GM23338 (cell line): ENCODE measurements around the gene AIRE. TPM values are rescaled to one million over a fixed set of nuclear protein-coding genes. Genes with fewer than 3 reads are reported as not detected.

Experiments used
- ATAC-seq: fragments of 200-7000 bp; cut with Tn5 transposase; 3 replicates; pipeline ENCODE4 v1.9.1; 2020
- DNase-seq: peaks from one replicate; pipeline ENCODE4 v3.0.0-alpha.2; 2015; ENCODE audit warnings: low spot score
- H2AFZ ChIP-seq: fragments of 200-600 bp; sonication (generic); 2 replicates; pipeline ENCODE4 v1.8.0; 2016; ENCODE audit warnings: antibody characterized with exemption, mild to moderate bottlenecking, moderate library complexity
- H3F3A ChIP-seq: fragments of 200-600 bp; sonication (generic); replicated peaks from 2 replicates; pipeline ENCODE4 v1.8.0; 2017; ENCODE audit warnings: antibody characterized with exemption, mixed run types, low read depth
- H3K27ac ChIP-seq: fragments of 200-600 bp; sonication (generic); 2 replicates; pipeline ENCODE4 v1.6.1; 2016; ENCODE audit warnings: low read depth
- H3K27me3 ChIP-seq: fragments of 200-600 bp; sonication (generic); 2 replicates; pipeline ENCODE4 v1.8.0; 2016; ENCODE audit warnings: mild to moderate bottlenecking, mixed run types, moderate library complexity; ENCODE audit not compliant: insufficient read depth
- H3K36me3 ChIP-seq: fragments of 200-600 bp; sonication (generic); 2 replicates; pipeline ENCODE4 v1.8.0; 2016; ENCODE audit warnings: mild to moderate bottlenecking; ENCODE audit not compliant: insufficient read depth
- H3K4me1 ChIP-seq: fragments of 200-600 bp; sonication (generic); 2 replicates; pipeline ENCODE4 v1.8.0; 2016; ENCODE audit warnings: mild to moderate bottlenecking, moderate library complexity; ENCODE audit not compliant: insufficient read depth
- H3K4me2 ChIP-seq: fragments of 200-600 bp; sonication (generic); 2 replicates; pipeline ENCODE4 v1.7.1; 2017; ENCODE audit warnings: mixed run types
- H3K4me3 ChIP-seq: fragments of 200-600 bp; sonication (generic); 2 replicates; pipeline ENCODE4 v1.6.1; 2016; ENCODE audit warnings: mixed run types
- H3K79me2 ChIP-seq: fragments of 200-600 bp; sonication (generic); replicated peaks from 2 replicates; pipeline ENCODE4 v1.8.0; 2017; ENCODE audit warnings: mild to moderate bottlenecking; ENCODE audit not compliant: insufficient read depth
- H3K9me2 ChIP-seq: fragments of 200-600 bp; sonication (generic); 2 replicates; pipeline ENCODE4 v1.8.0; 2017; ENCODE audit not compliant: insufficient read depth
- H4K20me1 ChIP-seq: fragments of 200-600 bp; sonication (generic); replicated peaks from 2 replicates; pipeline ENCODE4 v1.8.0; 2017; ENCODE audit warnings: mild to moderate bottlenecking; ENCODE audit not compliant: insufficient read depth
- H3K27ac Mint-ChIP-seq: 2 replicates; pipeline ENCODE4 v1.8.0; 2020; ENCODE audit warnings: inconsistent platforms, mild to moderate bottlenecking, moderate library complexity, mixed read lengths
- H3K27me3 Mint-ChIP-seq: 3 replicates; pipeline ENCODE4 v1.8.0; 2022; ENCODE audit warnings: low read depth, mild to moderate bottlenecking, moderate library complexity, mixed read lengths, inconsistent platforms; ENCODE audit not compliant: insufficient read depth, poor library complexity
- H3K36me3 Mint-ChIP-seq: 3 replicates; pipeline ENCODE4 v1.8.0; 2021; ENCODE audit warnings: low read depth, mild to moderate bottlenecking, inconsistent platforms, moderate library complexity, mixed read lengths
- H3K4me1 Mint-ChIP-seq: 3 replicates; pipeline ENCODE4 v1.8.0; 2020; ENCODE audit warnings: mild to moderate bottlenecking, inconsistent platforms, mixed read lengths
- H3K4me3 Mint-ChIP-seq: 3 replicates; pipeline ENCODE4 v1.8.0; 2021; ENCODE audit warnings: moderate library complexity, mild to moderate bottlenecking, inconsistent platforms, mixed read lengths
- H3K9me3 Mint-ChIP-seq: 3 replicates; pipeline ENCODE4 v1.8.0; 2020; ENCODE audit warnings: moderate library complexity, mild to moderate bottlenecking, inconsistent platforms, mixed read lengths
- CREB1 ChIP-seq: fragments of 250-450 bp; sonication (Bioruptor Pico); IDR thresholded peaks from 2 replicates; pipeline ENCODE4 v1.5.0; 2020; ENCODE audit warnings: low read depth, mild to moderate bottlenecking, moderate library complexity
- CTCF ChIP-seq, 2 experiments: fragments of 200-600 bp in 1 of 2; sonication (generic) in 1 of 2; conservative IDR thresholded peaks; 2 replicates each; pipeline versions ENCODE4 v1.5.1 to v1.6.1; 2016 to 2017; ENCODE audit warnings: antibody characterized with exemption in 2 of 2, low read depth in 2 of 2, mild to moderate bottlenecking in 2 of 2, moderate library complexity in 1 of 2
- ETS1 ChIP-seq: IDR thresholded peaks from 2 replicates; pipeline ENCODE4 v1.6.1; 2016; ENCODE audit warnings: antibody characterized with exemption
- EZH2 ChIP-seq: fragments of 200-600 bp; sonication (generic); IDR thresholded peaks from one replicate; pipeline ENCODE4 v1.8.0; 2017; ENCODE audit warnings: antibody characterized with exemption, mild to moderate bottlenecking, low read depth; ENCODE audit not compliant: unreplicated experiment
- JUNB ChIP-seq: IDR thresholded peaks from one replicate; pipeline ENCODE4 v1.6.1; 2016; ENCODE audit warnings: antibody characterized with exemption; ENCODE audit not compliant: unreplicated experiment
- NANOG ChIP-seq: IDR thresholded peaks from 2 replicates; pipeline ENCODE4 v1.6.1; 2016; ENCODE audit warnings: antibody characterized with exemption, borderline replicate concordance
- POLR2AphosphoS5 ChIP-seq: IDR thresholded peaks from 2 replicates; pipeline ENCODE4 v1.6.1; 2016; ENCODE audit warnings: antibody characterized with exemption, low read depth
- STAT1 ChIP-seq: IDR thresholded peaks from one replicate; pipeline ENCODE4 v1.6.1; 2016; ENCODE audit warnings: antibody characterized with exemption; ENCODE audit not compliant: unreplicated experiment
- ZNF114 ChIP-seq: fragments of 250-450 bp; sonication (Bioruptor Pico); IDR thresholded peaks from 2 replicates; pipeline ENCODE4 v1.5.0; 2020; ENCODE audit warnings: mild to moderate bottlenecking, moderate library complexity
- ZNF462 ChIP-seq: fragments of 250-450 bp; sonication (Bioruptor Pico); IDR thresholded peaks from 2 replicates; pipeline ENCODE4 v1.5.0; 2020; ENCODE audit warnings: mild to moderate bottlenecking, moderate library complexity
- polyA plus RNA-seq: library from polyadenylated mRNA; unstranded; fragments of >200 nt; fragmentation: Nextera tagmentation; extraction: Ambion mirVana; gene quantifications from 2 replicates; pipeline ENCODE4 v1.2.1, GENCODE V29; 2016
- total RNA-seq: library from RNA; depleted of rRNA; stranded (reverse); fragments of >200 nt; shearing (Covaris generic); gene quantifications from 2 replicates; pipeline ENCODE4 v1.2.3, GENCODE V29; 2014

The AIRE gene
- total and polyA plus RNA-seq, 2 experiments from 2014 or later = 0.10 TPM; not detected in 1

- H3K36me3 ChIP-seq = no peaks in the 10 kb centered on the region
- no peaks in the 10 kb centered on the region for H3K9me3 Mint-ChIP-seq
- peaks cover 11% of the 10 kb centered on the region; the same call in 1 of the 2 replicates for H3K27me3 ChIP-seq
- peak overlapping the region; percentile 90; the same call in 1 of the 2 replicates for H2AFZ ChIP-seq
- H3K9me2 ChIP-seq = no peaks in the 10 kb centered on the region
- no peaks in the 10 kb centered on the region for H4K20me1 ChIP-seq
- H3K4me1 ChIP-seq = peaks cover 5% of the 10 kb centered on the region
- peak; percentile 6 for ATAC-seq
- no peak overlapping the region for H3K4me3 Mint-ChIP-seq
- no peaks in the 10 kb centered on the region for H3K79me2 ChIP-seq
- H3K4me3 ChIP-seq = peak overlapping the region; percentile 57
- H3K4me1 Mint-ChIP-seq = peaks cover 16% of the 10 kb centered on the region
- no peak for DNase-seq
- no peak overlapping the region for H3K27ac ChIP-seq
- no peaks in the 10 kb centered on the region for H3F3A ChIP-seq
- no peak overlapping the region for H3K27ac Mint-ChIP-seq
- H3K36me3 Mint-ChIP-seq = no peaks in the 10 kb centered on the region
- peak overlapping the region; percentile 80 for H3K4me2 ChIP-seq
- H3K27me3 Mint-ChIP-seq = peaks cover 13% of the 10 kb centered on the region
- no peak for TF ChIP-seq CREB1 (CRISPR knock-in tag)
These were observed 525 bp downstream of the AIRE start for GRCh38 chr21:44286086-44286715.

GRCh38 chr21:44286716-44287632, 1.3 kb downstream of the AIRE start:
- TF ChIP-seq EZH2 = no peak
- no peak for TF ChIP-seq STAT1
- no peak for TF ChIP-seq ETS1
- no peak for TF ChIP-seq CTCF (conservative IDR thresholded peaks at IDR 0.05; ENCODE audit: low read depth in 2 of 2)
- TF ChIP-seq JUNB = no peak
- no peak for TF ChIP-seq NANOG
- no peak for TF ChIP-seq ZNF462 (CRISPR knock-in tag)
- no peak for TF ChIP-seq POLR2AphosphoS5
- TF ChIP-seq ZNF114 = no peak
- Histone ChIP-seq H3K27ac (no peak overlapping the region), H3K36me3 (no peaks in the 10 kb centered on the region), H4K20me1 (no peaks in the 10 kb centered on the region), H3K27me3 (peaks cover 11% of the 10 kb centered on the region; the same call in 1 of the 2 replicates), H3K4me2 (no peak overlapping the region), H3K4me1 (peaks cover 5% of the 10 kb centered on the region), H3F3A (no peaks in the 10 kb centered on the region), H2AFZ (no peak overlapping the region), H3K9me2 (no peaks in the 10 kb centered on the region), H3K79me2 (no peaks in the 10 kb centered on the region), H3K4me3 (no peak overlapping the region)
- Mint-ChIP-seq H3K4me1 (peaks cover 16% of the 10 kb centered on the region), H3K9me3 (no peaks in the 10 kb centered on the region), H3K27me3 (peaks cover 13% of the 10 kb centered on the region), H3K4me3 (no peak overlapping the region), H3K27ac (no peak overlapping the region), H3K36me3 (no peaks in the 10 kb centered on the region)
- DNase-seq (no peak), ATAC-seq (no peak; the same call in 2 of the 3 replicates)
